Measurements from ENCODE around the gene SLC49A3. TPM values are rescaled to one million over a fixed set of nuclear protein-coding genes. Genes with fewer than 3 reads are reported as not detected.

SLC49A3 gene
- total RNA-seq, 1 experiment from 2014 or later = 0.20 TPM

DNA sequence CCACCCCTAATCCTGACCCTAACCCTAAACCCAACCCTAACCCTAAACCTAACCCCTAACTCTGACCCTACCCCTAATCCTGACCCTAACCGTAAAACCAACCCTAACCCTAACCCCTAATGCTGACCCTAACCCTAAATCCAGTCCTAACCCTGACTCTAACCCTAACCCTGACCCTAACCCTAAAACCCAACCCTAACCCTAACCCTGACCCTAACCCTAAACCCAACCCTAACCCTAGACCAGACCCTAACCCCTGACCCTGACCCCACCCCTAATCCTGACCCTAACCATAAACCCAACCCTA lies 16.0 kb upstream of the SLC49A3 start:
- Mint-ChIP-seq H3K9me3 (ENCODE audit: unreplicated experiment) (no peaks in the 10 kb centered on the region), H3K27me3 (ENCODE audit: insufficient read depth, unreplicated experiment) (no peaks in the 10 kb centered on the region), H3K27ac (ENCODE audit: unreplicated experiment) (peak overlapping the region; percentile 66), H3K4me3 (ENCODE audit: unreplicated experiment) (peak overlapping the region; percentile 81), H3K4me1 (ENCODE audit: low read depth, unreplicated experiment) (no peaks in the 10 kb centered on the region), H3K36me3 (ENCODE audit: insufficient read depth, unreplicated experiment) (peaks cover 22% of the 10 kb centered on the region)
- H3K9me3 ChIP-seq = no peaks in the 10 kb centered on the region
- H3K4me1 ChIP-seq = no peaks in the 10 kb centered on the region
- H3K27me3 ChIP-seq (replicated peaks; ENCODE audit: control insufficient read depth, insufficient read depth, low read length) = no peaks in the 10 kb centered on the region
- intact Hi-C loops (cut with micrococcal nuclease; ENCODE audit: unreplicated experiment) = no loop called here
- CTCF ChIA-PET = no interaction called here
- POLR2A ChIA-PET = interaction anchor here (0.5 kb wide), 1 partner anchor 79 kb away, joined by 10 read pairs; no protein-coding TSS in a partner anchor
- TF ChIP-seq, protein P1, sequence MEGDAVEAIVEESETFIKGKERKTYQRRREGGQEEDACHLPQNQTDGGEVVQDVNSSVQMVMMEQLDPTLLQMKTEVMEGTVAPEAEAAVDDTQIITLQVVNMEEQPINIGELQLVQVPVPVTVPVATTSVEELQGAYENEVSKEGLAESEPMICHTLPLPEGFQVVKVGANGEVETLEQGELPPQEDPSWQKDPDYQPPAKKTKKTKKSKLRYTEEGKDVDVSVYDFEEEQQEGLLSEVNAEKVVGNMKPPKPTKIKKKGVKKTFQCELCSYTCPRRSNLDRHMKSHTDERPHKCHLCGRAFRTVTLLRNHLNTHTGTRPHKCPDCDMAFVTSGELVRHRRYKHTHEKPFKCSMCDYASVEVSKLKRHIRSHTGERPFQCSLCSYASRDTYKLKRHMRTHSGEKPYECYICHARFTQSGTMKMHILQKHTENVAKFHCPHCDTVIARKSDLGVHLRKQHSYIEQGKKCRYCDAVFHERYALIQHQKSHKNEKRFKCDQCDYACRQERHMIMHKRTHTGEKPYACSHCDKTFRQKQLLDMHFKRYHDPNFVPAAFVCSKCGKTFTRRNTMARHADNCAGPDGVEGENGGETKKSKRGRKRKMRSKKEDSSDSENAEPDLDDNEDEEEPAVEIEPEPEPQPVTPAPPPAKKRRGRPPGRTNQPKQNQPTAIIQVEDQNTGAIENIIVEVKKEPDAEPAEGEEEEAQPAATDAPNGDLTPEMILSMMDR (IDR thresholded peaks at IDR 0.05; ENCODE audit: insufficient read depth in 1 of 2, low read depth in 1 of 2, low read length in 1 of 2, severe bottlenecking in 1 of 2, unreplicated experiment in 1 of 2) = no peak
- H3K4me3 ChIP-seq (ENCODE audit: low read depth, low read length) = peak overlapping the region; percentile 45
- no TSS peak for BruUV-seq (replicated peaks)
- peaks cover 1% of the 10 kb centered on the region; the same call in 1 of the 2 replicates for H3K36me3 ChIP-seq (ENCODE audit: control insufficient read depth, insufficient read depth, low read length)
- no peak for DNase-seq

DNA sequence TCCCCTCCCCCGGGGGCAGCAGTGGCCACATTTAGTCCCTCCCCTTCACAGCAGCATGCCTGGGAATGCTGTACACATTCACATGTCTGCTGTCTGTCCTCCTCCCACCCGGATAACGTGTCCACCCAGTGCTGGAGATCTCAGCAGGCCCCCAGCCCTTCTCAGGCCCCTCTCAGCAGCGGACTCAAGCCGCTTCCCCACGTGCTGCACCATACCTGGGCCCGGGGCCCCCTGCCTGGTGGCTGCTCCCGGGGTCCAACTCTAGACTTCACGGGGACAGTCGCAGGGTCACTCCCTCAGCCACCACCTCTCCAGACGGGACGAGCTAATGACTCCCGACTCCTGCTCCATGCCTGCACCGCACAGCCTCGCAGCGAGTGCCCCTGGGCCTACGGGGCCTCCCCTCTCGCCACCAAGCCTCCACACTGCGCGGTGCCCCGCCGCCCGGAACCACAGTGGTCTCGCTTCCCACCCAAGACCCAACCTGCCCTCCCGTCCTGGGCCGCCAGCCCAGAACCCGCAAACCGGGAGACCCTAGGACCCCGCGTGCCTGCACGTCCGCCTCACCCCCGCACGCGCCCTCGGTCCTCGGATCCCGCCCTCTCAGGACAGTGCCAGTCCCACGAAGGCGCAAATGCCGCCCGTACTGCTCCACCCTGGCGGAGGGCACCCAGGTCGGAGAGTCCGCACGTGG lies 15.4 kb upstream of the SLC49A3 start:
- Histone ChIP-seq H3K4me3 (ENCODE audit: low read depth, low read length) (no peak overlapping the region), H3K36me3 (ENCODE audit: control insufficient read depth, insufficient read depth, low read length) (peaks cover 1% of the 10 kb centered on the region; the same call in 1 of the 2 replicates), H3K9me3 (no peaks in the 10 kb centered on the region), H3K4me1 (no peaks in the 10 kb centered on the region), H3K27me3 (replicated peaks; ENCODE audit: control insufficient read depth, insufficient read depth, low read length) (no peaks in the 10 kb centered on the region)
- peak overlapping the region; percentile 81 for H3K4me3 Mint-ChIP-seq (ENCODE audit: unreplicated experiment)
- TF ChIP-seq, protein P1 (IDR thresholded peaks at IDR 0.05; ENCODE audit: insufficient read depth in 1 of 2, low read depth in 1 of 2, low read length in 1 of 2, severe bottlenecking in 1 of 2, unreplicated experiment in 1 of 2) = no peak
- H3K4me1 Mint-ChIP-seq (ENCODE audit: low read depth, unreplicated experiment) = no peaks in the 10 kb centered on the region
- intact Hi-C loops (cut with micrococcal nuclease; ENCODE audit: unreplicated experiment) = no loop called here
- H3K36me3 Mint-ChIP-seq (ENCODE audit: insufficient read depth, unreplicated experiment) = peaks cover 18% of the 10 kb centered on the region
- ChIA-PET POLR2A (no interaction called here), CTCF (no interaction called here)
- no peaks in the 10 kb centered on the region for H3K27me3 Mint-ChIP-seq (ENCODE audit: insufficient read depth, unreplicated experiment)
- no peak for DNase-seq
- no TSS peak for BruUV-seq (replicated peaks)
- no peak overlapping the region for H3K27ac Mint-ChIP-seq (ENCODE audit: unreplicated experiment)
- H3K9me3 Mint-ChIP-seq (ENCODE audit: unreplicated experiment) = no peaks in the 10 kb centered on the region

DNA sequence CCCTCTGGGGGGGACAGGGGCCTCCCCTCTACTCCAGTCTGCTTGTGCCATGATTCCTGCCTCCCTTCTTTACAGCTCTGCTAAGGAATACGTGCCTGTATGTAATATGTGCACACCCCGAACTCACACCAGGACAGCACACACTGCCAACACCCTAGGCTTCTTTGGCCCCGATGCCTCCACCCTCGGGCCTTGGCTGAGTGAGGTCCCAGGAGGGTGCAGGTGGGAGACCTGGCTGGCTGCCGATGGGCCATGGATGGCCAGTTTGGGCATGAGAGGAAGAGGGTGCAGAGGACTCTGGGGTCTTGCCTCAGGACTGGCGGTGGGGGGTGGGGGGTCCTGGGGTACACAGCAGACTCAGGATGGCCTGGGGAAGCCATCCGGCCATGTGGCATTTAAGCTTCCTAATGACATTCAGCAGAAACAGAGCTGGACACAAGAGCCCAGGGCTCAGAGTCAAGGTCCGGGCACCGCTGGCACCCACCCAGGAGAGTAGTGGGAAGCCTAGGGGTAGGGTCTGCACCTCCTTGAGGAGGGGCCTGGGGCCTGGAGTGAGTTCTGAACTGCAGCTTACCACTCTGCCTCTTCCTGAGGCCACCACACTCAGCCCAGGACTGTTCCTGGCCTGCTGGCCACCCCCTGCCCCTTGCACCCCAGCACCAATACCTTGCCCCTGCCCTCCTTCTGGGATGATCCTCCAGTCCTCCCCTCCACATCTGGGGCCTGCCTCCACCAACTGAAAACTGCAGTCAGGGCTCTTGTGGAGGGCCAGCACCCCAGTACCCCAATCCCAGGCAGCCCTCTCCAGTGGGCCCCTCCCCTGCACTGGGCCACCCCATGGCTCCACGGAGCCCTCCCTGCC lies 14.6 kb upstream of the SLC49A3 start:
- BruUV-seq (replicated peaks) = no TSS peak
- POLR2A ChIA-PET = no interaction called here
- TF ChIP-seq, protein P1 (IDR thresholded peaks at IDR 0.05; ENCODE audit: insufficient read depth in 1 of 2, low read depth in 1 of 2, low read length in 1 of 2, severe bottlenecking in 1 of 2, unreplicated experiment in 1 of 2) = no peak
- Histone ChIP-seq H3K4me3 (ENCODE audit: low read depth, low read length) (no peak overlapping the region), H3K36me3 (ENCODE audit: control insufficient read depth, insufficient read depth, low read length) (peaks cover 1% of the 10 kb centered on the region; the same call in 1 of the 2 replicates), H3K9me3 (no peaks in the 10 kb centered on the region), H3K4me1 (no peaks in the 10 kb centered on the region), H3K27me3 (replicated peaks; ENCODE audit: control insufficient read depth, insufficient read depth, low read length) (no peaks in the 10 kb centered on the region)
- CTCF ChIA-PET = no interaction called here
- H3K4me3 Mint-ChIP-seq (ENCODE audit: unreplicated experiment) = no peak overlapping the region
- no peak for DNase-seq
- no peak overlapping the region for H3K27ac Mint-ChIP-seq (ENCODE audit: unreplicated experiment)
- H3K36me3 Mint-ChIP-seq (ENCODE audit: insufficient read depth, unreplicated experiment) = peaks cover 14% of the 10 kb centered on the region
- intact Hi-C loops (cut with micrococcal nuclease; ENCODE audit: unreplicated experiment) = no loop called here
- H3K9me3 Mint-ChIP-seq (ENCODE audit: unreplicated experiment) = no peaks in the 10 kb centered on the region
- H3K4me1 Mint-ChIP-seq (ENCODE audit: low read depth, unreplicated experiment) = no peaks in the 10 kb centered on the region
- H3K27me3 Mint-ChIP-seq (ENCODE audit: insufficient read depth, unreplicated experiment) = no peaks in the 10 kb centered on the region
